ENCODE results near the gene OBSCN.

The OBSCN gene

DNA sequence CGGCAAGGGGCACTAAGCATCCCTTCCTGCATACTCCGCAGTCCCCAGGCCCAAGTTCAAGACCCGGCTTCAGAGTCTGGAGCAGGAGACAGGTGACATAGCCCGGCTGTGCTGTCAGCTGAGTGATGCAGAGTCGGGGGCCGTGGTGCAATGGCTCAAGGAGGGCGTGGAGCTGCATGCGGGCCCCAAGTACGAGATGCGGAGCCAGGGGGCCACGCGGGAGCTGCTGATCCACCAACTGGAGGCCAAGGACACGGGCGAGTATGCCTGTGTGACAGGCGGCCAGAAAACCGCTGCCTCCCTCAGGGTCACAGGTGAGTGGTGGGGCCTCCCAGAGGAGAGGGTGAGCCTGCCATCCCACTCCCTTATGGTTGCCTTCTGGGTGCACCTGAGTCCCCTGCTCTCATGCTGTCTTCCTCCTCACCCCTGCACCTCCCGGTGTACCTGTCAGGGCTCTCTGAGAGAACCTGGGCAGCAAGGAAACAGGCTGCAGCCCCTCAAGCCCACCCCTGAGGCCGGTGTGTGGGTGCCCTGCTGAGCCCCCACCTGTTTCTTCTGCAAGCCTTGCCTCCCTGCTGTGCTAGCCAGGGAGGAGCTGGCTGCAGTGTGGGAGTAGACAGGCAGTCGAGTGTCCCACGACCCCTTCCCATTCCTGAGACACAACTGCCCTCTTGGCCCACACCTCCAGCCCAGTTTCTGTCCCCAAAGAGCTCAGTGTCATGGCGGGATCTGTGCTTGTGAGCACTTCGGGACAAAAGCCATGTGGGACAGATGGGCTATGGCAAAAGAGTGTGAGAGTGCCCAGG, 99.6 kb downstream of the OBSCN start:
- DNase-seq (ENCODE audit: low spot score) = no peak

GRCh38 chr1:228308085-228308601, 100.3 kb downstream of the OBSCN start:
- no peak for DNase-seq (ENCODE audit: low spot score)

DNA sequence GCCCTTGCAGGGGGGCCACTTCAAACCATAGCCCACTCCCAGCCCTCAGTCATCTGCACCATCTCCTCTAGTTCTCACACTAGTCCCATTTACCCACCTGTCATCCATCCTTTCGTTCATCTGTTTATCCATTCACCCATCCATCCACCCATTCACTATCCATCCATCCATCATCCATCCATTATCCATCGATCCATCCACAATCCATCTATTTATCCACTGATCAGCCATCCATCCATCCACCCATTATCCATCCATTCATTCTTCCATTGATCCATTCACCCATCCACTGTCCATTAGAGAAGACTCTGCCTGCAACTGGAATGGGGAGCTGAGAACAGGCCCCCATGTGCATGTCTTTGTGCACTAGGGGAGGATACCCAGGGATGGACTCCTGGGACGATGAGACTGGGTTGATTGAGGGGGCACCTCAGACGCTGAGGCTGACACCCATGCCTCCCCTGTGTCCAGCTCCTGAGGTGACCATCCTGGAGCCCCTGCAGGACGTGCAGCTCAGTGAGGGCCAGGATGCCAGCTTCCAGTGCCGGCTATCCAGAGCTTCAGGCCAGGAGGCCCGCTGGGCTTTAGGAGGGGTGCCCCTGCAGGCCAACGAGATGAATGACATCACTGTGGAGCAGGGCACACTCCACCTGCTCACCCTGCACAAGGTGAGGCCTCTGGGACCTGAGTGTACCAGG, 100.9 kb downstream of the OBSCN start:
- no peak for DNase-seq (ENCODE audit: low spot score)

DNA sequence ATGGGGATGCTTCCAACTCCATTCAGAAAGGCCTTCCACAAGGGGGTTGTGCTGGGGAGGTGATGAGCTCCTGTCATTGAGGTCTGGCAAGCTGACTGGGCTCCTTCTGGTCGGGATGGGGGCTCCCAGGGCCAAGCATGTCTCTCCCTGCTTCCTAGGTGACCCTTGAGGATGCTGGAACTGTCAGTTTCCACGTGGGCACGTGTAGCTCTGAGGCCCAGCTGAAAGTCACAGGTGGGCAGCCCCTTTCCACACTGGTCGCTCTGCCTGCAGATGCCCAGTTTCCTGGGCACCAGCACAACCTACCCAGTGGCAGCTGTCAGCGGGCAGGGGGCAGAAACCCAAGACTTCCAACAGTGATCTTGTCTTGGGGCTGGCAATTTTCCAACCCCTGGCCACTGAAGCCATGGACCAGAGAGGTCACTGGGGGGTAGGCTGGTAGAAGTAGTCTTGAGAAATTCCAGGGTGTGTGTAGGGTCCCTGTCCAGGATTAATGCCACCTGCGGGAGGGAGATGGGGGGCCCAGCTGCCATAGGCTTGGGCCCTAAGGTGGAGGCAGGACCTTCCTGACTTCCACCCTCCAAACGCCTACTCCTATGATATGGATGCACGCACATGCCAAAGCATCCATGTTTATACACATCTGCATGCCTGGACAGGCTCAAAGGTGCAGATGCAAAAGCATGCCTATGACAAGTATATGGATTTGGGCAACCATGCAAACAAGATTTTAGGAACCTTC, 101.7 kb downstream of the OBSCN start:
- DNase-seq (ENCODE audit: low spot score) = no peak

GRCh38 chr1:228310162-228310792, 102.4 kb downstream of the OBSCN start:
- no peak for DNase-seq (ENCODE audit: low spot score)

DNA sequence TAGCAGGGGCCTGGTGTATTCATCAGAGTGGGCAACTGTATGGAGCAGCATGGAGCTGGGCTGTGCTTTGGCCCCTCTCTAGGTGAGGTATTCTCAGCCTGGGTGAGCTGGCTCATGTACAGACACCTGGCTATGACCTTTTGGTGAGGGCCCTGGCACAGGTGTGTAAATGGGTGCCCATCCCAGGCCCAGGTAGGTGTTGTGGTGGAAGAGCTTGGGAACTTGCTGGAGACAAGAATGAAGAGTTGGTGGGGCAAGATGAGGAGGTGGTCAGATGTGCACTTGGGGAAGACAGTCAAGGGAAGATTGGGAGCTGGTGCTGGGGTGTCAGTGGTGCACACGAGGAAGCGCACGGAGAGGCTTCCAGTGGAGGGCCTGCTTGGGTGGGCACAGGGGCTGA, 103.2 kb downstream of the OBSCN start:
- no peak for DNase-seq (ENCODE audit: low spot score)

- no peak for DNase-seq (ENCODE audit: low spot score)
These were observed 104.4 kb downstream of the OBSCN start for GRCh38 chr1:228312136-228312764.

DNA sequence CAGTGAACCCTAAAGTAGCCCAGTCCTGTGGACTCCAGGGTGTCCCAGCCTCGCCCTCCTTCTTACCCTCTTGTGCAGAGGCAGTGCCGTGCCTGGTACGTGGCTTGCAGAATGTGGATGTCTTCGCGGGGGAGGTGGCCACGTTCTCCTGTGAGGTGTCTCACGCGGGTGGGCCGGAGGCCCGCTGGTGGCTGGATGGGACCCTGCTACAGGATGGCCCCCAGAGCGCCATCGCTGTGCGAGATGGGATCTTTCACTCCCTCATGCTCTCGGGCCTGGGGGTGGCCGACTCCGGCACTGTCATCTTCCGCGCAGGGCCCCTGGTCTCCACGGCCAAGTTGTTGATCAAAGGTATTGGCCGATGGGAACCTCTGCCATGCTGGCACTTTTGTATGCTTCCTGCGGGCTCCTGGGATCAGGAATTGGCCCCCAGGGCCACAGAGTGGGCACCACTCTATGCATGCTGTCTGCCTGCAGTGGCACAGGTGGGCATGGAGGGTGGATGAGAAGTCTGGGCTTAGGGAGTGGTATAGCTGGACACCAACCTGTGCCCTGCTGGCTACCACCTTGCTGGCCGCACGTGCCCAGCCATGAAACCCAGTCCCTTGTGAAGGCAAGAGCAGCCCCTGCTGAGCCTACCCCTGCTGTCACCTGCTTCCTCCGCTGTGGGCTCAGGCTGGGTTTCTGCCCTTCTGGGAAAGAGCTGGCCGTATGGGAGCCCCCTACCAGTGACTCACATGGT, 105.9 kb downstream of the OBSCN start:
- no peak for DNase-seq (ENCODE audit: low spot score)

- no peak for DNase-seq (ENCODE audit: low spot score)
These were observed 106.4 kb downstream of the OBSCN start for GRCh38 chr1:228314315-228314657.

DNA sequence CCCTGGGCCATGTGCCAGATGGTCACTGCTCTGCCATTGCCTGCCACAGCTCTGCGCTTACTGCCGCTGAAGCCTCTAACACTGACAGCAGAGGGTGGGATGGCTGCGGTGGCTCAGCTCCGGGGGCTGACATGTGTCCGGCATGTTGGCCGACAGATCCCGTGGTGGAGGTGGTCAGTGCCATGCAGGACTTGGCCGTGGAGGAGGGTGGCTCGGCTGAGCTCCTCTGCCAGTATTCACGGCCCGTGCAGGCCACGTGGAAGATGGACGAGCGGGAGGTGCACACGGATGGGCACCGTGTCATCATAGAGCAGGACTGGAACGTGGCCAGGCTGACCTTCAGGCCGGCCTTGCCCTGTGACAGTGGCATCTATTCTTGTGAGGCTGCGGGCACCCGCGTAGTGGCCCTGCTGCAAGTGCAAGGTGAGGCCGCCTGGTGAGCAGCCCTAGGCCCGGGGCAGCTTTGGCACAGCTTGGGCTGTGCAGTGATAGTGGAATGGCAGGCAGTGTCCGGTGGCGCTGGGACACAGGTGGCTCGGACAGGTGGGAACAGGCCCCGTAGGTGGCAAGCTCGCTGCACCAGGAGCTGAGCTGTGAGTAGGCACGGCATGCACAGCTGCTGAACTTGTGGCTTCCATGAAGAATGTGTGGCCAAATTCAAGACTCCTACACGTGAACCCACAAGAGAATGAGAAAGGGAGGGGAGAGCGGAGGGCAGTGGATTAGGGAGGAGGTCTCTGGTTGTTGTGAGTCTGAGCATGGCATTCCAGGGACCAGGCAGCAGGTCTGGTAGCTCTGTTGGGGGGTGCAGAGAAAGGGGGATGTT, 107.0 kb downstream of the OBSCN start:
- no peak for DNase-seq (ENCODE audit: low spot score)

GRCh38 chr1:228315484-228315944, 107.7 kb downstream of the OBSCN start:
- DNase-seq (ENCODE audit: low spot score) = no peak

DNA sequence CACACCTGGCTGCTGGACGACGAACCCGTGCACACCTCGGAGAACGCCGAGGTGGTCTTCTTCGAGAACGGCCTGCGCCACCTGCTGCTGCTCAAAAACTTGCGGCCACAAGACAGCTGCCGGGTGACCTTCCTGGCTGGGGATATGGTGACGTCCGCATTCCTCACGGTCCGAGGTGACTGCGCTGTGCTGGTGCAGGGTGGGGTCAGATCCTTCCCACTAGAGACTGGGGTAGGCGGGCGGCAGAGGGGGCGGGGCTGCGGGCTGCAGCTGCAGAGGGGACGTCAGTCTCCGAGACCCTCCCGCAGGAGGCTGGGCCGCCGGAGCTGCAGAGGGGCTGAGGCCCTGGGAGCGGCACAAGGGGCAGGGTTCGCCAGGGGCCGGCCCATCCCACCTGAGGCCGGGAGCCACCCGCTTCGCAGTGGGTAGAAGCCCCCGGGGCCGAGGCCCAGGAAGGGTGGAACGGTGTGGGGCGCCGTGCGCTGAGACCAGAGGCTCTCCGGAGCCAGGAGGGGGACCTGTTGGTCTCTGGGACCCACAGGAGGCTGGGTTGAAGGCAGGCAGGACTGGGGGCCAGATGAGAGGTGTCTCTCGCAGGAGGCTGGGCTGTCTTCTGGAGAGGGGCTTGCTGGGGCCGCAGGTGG, 108.2 kb downstream of the OBSCN start:
- DNase-seq (ENCODE audit: low spot score) = no peak

DNA sequence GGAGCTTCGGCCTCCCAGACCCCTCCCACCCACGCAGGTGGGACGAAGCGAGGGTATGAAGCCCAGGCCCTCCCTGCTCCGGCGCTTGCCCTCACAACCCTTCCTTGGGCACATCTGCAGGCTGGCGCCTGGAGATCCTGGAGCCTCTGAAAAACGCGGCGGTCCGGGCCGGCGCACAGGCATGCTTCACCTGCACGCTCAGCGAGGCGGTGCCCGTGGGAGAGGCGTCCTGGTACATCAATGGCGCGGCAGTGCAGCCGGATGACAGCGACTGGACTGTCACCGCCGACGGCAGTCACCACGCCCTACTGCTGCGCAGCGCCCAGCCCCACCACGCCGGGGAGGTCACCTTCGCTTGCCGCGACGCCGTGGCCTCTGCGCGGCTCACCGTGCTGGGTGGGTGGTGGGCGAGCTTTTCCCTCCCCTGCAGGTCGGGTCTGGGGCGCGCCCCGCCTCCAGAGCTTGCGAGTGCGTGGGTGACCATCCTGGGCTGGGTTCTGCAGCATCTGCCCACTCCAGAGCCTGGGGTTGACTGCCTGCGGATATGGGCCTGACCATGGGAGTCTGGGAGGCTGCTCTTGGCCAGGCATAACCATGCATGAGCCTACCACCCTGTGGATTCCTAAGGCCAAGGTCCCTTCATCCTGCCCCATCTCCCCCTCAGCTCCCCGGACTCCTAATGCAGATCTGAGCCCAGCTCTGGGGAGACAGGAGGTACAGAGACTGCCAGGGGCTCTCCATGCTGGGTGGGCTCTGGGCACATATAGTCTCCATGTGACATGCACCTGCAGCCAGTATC, 108.9 kb downstream of the OBSCN start:
- no peak for DNase-seq (ENCODE audit: low spot score)

DNA sequence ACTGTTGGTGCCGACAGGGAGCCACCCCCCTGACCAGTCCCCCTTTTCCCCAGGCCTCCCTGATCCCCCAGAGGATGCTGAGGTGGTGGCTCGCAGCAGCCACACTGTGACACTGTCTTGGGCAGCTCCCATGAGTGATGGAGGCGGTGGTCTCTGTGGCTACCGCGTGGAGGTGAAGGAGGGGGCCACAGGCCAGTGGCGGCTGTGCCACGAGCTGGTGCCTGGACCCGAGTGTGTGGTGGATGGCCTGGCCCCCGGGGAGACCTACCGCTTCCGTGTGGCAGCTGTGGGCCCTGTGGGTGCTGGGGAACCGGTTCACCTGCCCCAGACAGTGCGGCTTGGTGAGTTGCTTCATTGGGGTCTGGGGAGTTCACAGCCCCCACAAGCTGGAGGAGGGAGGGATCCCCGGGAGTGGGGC, 109.6 kb downstream of the OBSCN start:
- no peak for DNase-seq (ENCODE audit: low spot score)

DNA sequence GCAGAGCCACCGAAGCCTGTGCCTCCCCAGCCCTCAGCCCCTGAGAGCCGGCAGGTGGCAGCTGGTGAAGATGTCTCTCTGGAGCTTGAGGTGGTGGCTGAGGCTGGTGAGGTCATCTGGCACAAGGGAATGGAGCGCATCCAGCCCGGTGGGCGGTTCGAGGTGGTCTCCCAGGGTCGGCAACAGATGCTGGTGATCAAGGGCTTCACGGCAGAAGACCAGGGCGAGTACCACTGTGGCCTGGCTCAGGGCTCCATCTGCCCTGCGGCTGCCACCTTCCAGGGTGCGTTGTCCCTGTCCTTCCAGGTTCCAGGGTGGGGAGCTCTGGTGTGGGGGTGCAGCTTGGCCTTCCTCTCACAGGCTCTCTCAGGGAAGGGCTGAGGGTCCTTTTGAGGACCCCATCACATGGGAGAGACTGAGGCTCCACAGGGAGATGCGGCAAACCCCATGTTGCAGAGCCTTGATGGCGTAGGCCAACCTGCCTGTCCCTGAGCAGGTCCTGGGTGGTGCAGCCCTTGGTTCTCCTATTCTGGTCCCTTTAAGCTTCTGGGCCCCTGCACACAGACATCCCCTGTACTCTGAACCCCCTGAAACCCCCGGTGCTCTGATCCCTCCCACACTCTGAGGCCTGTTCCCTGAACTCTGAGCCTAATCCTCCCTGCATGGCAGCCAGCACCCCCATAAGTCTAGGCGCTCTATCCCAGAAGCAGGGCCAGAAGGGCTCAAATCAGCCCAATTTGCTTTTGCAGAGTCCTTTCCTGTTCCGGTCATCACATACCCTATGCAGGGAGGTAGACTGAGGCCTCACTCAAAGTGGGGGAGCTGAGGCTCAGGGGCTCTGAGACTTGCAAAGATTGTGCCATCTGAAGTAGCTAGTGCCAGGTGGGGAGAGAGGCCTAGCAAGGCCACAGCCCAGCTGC, 110.3 kb downstream of the OBSCN start:
- DNase-seq (ENCODE audit: low spot score) = no peak

DNA sequence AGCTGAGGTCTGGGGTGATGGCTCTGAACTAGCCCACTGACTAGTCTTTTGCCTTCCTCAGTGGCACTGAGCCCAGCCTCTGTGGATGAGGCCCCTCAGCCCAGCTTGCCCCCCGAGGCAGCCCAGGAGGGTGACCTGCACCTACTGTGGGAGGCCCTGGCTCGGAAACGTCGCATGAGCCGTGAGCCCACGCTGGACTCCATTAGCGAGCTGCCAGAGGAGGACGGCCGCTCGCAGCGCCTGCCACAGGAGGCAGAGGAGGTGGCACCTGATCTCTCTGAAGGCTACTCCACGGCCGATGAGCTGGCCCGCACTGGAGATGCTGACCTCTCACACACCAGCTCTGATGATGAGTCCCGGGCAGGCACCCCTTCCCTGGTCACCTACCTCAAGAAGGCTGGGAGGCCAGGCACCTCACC, 111.0 kb downstream of the OBSCN start:
- no peak for DNase-seq (ENCODE audit: low spot score)

- no peak for DNase-seq (ENCODE audit: low spot score)
These were observed 111.7 kb downstream of the OBSCN start for GRCh38 chr1:228319352-228320088.

Measured in putamen (tissue), 1 donor.